ENCODE results near the gene ARHGAP28. TPM values are rescaled to one million over a fixed set of nuclear protein-coding genes. Genes with fewer than 3 reads are reported as not detected.

Gene ARHGAP28
- total RNA-seq, 1 donor: 11.9 TPM

DNA sequence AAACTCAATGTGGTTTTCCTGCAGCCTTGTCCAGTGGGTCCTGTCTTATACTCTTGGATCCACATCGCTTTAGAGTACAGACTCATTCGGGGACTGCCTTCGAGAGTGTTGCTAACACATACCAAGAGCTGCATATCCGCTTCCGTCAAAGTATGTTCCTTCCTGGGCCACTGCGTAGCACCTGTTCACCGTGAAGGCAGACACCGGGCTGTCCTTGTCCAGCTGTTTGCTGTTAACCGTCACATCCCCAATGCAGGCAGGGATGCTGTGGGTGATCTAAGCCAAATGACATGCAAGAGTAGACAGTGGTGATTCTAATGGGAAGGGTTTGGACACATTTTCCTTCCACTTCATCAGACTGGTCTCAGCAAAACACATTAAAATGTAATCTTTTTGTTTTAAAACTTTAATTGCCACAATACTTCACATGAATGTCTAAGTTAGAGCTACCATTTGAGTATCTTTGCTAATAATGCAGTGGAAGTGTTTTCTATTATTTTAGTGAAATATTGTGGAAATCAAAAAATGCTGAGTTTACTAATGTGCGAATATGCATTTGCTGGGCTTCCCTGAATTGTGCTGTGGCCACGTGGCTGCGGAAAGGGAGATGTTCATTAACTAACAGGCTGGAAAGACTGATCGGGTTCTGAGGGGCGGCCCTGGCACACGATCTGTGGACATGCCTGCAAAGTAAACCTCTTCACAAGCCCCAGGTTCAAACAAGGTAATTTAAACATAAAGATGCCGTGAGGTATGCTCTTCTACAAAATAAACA, 219.0 kb downstream of the ARHGAP28 start:
- DNase-seq (ENCODE audit: low read depth): no peak
- no peak overlapping the region for H3K4me3 ChIP-seq (ENCODE audit: low read depth, low read length)
- TF ChIP-seq, protein P1, sequence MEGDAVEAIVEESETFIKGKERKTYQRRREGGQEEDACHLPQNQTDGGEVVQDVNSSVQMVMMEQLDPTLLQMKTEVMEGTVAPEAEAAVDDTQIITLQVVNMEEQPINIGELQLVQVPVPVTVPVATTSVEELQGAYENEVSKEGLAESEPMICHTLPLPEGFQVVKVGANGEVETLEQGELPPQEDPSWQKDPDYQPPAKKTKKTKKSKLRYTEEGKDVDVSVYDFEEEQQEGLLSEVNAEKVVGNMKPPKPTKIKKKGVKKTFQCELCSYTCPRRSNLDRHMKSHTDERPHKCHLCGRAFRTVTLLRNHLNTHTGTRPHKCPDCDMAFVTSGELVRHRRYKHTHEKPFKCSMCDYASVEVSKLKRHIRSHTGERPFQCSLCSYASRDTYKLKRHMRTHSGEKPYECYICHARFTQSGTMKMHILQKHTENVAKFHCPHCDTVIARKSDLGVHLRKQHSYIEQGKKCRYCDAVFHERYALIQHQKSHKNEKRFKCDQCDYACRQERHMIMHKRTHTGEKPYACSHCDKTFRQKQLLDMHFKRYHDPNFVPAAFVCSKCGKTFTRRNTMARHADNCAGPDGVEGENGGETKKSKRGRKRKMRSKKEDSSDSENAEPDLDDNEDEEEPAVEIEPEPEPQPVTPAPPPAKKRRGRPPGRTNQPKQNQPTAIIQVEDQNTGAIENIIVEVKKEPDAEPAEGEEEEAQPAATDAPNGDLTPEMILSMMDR (IDR thresholded peaks at IDR 0.05; ENCODE audit: insufficient read depth, low read length): no peak

DNA sequence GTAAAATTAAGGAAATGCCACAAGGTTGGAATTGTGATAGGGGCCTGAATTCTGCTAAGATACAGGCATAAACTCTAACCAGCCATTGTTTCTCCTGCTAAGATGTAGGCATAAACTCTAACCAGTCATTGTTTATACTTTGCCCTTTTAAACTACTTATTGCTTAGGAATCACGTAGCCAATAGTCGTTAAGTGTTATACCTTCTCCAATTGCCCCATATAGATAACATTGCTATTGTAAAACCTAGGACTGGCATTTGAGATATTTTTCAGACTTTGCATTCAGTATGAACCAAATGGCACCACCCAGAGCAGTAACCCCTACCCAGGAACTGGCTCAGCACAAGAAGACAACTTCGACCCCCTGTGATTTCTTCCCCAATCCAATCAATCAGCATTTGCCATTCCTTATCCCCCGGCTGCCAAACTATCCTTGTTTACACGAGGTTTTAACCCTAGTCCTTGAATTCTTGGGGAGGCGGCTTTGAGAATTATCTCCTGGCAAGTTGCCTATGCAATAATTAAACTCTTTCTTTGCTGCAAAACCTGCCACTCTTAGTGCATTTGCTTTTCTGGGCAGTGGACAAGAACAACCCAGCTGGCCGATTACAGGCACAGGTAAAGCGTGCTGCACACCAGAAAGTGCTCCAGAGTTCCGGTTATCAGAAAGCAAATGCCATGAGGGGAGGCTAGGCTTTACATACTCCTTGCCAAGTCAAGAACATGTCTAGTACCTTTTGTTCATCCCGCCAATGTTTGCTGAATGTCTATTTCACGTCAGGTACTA, 220.5 kb downstream of the ARHGAP28 start:
- no peak for DNase-seq (ENCODE audit: low read depth)
- H3K4me3 ChIP-seq (ENCODE audit: low read depth, low read length): no peak overlapping the region
- TF ChIP-seq, protein P1 (IDR thresholded peaks at IDR 0.05; ENCODE audit: insufficient read depth, low read length): no peak

DNA sequence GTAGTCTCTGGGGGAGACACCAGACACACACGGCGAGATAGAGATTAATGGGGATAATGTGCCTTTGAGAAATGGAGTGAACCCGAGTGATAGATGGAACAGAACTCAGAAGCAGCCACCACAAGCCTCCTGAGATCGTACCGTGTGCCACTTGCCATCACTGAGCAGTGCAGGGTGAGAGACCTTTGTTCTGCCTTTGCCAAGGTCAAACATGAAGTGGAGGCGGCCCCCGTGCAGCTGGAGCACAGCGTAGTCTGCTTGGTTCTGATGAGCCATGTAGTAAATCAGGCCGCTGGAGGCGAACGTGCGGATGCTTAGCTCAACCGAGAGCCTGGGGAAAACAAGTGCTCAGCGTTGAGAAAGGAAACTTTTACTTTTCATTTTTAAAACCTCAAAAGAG, 221.1 kb downstream of the ARHGAP28 start:
- DNase-seq (ENCODE audit: low read depth): no peak
- TF ChIP-seq, protein P1 (IDR thresholded peaks at IDR 0.05; ENCODE audit: insufficient read depth, low read length): no peak
- no peak overlapping the region for H3K4me3 ChIP-seq (ENCODE audit: low read depth, low read length)

DNA sequence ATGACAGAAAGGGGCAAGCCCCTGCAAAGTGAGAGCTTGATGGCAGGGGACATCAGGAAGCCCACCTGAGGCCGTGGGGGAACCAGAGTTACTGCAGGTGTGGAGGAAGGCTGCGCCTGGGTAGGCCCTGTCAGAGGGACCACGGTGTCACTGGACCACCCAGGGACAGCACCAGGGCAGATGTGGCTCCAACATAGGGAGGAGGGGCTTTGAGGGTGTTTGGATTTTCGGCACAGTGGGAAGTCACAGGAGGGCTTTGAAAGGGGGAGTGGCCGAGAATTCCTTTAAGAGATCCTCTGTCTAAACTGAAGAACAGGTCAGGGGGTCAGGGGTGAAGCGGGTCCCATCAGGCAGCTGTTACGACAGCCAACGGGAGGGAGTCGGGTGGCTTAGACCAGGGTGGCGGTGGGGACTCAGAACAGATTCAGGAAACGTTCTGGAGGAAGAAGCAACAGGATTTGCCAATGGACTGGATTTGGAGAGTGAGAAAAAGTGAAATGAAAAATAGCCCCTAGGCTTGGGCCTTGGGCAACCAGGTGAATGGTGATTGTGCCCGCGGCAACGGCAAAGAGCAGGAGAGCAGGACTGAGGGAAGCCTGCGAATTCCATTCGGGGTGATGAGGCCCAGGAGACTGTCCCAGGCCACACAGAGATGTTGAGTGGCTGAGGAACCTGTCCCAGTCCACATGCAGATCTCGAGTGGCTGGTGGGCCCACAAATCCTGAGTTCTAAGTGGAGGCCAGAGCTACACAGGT, 222.0 kb downstream of the ARHGAP28 start:
- H3K4me3 ChIP-seq (ENCODE audit: low read depth, low read length): no peak overlapping the region
- TF ChIP-seq, protein P1 (IDR thresholded peaks at IDR 0.05; ENCODE audit: insufficient read depth, low read length): no peak
- no peak for DNase-seq (ENCODE audit: low read depth)

DNA sequence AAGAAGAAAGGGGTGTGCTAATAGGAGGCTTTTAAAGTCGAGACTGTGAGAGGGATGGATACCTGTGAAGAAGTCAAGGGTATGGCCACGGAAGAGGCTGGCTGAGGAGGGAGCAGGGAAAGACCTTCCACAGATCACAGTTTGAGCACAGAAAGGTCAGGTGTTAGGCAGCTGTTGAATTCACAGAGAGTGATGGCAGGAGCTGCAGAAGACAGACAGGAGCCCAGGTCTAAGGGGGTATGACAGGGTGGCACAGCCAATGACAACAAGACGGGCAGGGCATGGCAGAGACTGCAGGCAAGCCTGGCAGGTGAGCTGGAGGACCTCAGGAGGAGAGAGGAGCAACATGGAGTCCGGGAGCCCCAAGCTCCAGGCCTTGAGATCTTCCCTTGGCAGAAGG, 225.0 kb downstream of the ARHGAP28 start:
- DNase-seq (ENCODE audit: low read depth): no peak
- no peak overlapping the region for H3K4me3 ChIP-seq (ENCODE audit: low read depth, low read length)
- TF ChIP-seq, protein P1 (IDR thresholded peaks at IDR 0.05; ENCODE audit: insufficient read depth, low read length): no peak

DNA sequence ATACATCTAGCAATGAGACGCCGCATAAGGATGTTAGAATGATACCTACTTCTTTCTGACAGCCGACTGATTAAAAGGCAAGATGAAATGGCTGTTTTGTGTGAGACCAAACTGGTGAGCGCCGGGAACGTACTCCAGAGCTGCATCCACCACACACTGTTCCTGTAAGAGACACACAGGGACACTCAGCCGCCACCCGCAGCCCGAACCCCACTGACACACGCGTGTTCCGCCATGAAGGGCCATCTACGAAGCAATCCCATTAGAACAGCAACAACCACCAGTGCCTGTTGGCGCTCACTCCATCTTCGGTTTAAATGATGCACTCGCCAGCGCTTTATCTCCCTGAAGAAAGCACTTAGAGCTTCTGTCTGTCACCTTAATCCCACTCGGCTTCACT, 225.8 kb downstream of the ARHGAP28 start:
- TF ChIP-seq, protein P1 (IDR thresholded peaks at IDR 0.05; ENCODE audit: insufficient read depth, low read length): no peak
- no peak for DNase-seq (ENCODE audit: low read depth)
- no peak overlapping the region for H3K4me3 ChIP-seq (ENCODE audit: low read depth, low read length)

Measured in fibroblast of the aortic adventitia (primary cell).